IMR-90 (cell line): ENCODE measurements around the gene LRRC10B. TPM values are rescaled to one million over a fixed set of nuclear protein-coding genes. Genes with fewer than 3 reads are reported as not detected.

Source experiments
- ATAC-seq: fragments of 200-7000 bp; cut with Tn5 transposase; 2 replicates; pipeline ENCODE4 v1.9.1; 2020; ENCODE audit warnings: low read depth, mild to moderate bottlenecking, moderate library complexity
- BruUV-seq: library from RNA; stranded (reverse); fragments of 400-500 nt; replicated peaks from 2 replicates; lab custom pipeline; 2021; lab: Mats Ljungman, UMichigan
- CTCF ChIA-PET: fragments of 300-600 bp; formaldehyde crosslinking; extraction: SDS; loops from one replicate; lab custom pipeline; 2021; ENCODE audit warnings: antibody characterized with exemption; lab: Yijun Ruan, JAX
- POLR2A ChIA-PET: fragments of 300-600 bp; sonication (Branson Sonifier 250); formaldehyde crosslinking; loops from one replicate; lab custom pipeline; 2022; ENCODE audit warnings: antibody characterized with exemption; ENCODE audit not compliant: unreplicated experiment; lab: Charles Lee
- DNase-seq: peaks from one replicate; pipeline ENCODE4 v3.0.0; 2013
- H2AFZ ChIP-seq: replicated peaks from 2 replicates; pipeline ENCODE3; 2013; ENCODE audit warnings: low read length, mild to moderate bottlenecking; ENCODE audit not compliant: poor library complexity
- H2AK5ac ChIP-seq: 2 replicates; pipeline ENCODE4 v1.6.1; 2013; ENCODE audit warnings: low read depth, low read length, inconsistent platforms
- H2AK9ac ChIP-seq: replicated peaks from 2 replicates; pipeline ENCODE3; 2013; ENCODE audit warnings: mild to moderate bottlenecking, low read depth, low read length, moderate library complexity; ENCODE audit not compliant: poor library complexity
- H2BK120ac ChIP-seq: 2 replicates; pipeline ENCODE4 v1.6.1; 2013; ENCODE audit warnings: low read depth, low read length, inconsistent platforms
- H2BK15ac ChIP-seq: 3 replicates; pipeline ENCODE4 v1.6.1; 2013; ENCODE audit warnings: low read depth, low read length, inconsistent platforms
- H2BK20ac ChIP-seq: 2 replicates; pipeline ENCODE4 v1.6.1; 2013; ENCODE audit warnings: low read depth, mild to moderate bottlenecking, inconsistent platforms, low read length, moderate library complexity
- H2BK5ac ChIP-seq: 2 replicates; pipeline ENCODE4 v1.6.1; 2013; ENCODE audit warnings: mild to moderate bottlenecking, low read depth, low read length, inconsistent platforms; ENCODE audit not compliant: poor library complexity, severe bottlenecking
- H3K14ac ChIP-seq: replicated peaks from 2 replicates; pipeline ENCODE4 v1.6.1; 2013; ENCODE audit warnings: low read depth, low read length, inconsistent platforms
- H3K18ac ChIP-seq: 2 replicates; pipeline ENCODE4 v1.6.1; 2013; ENCODE audit warnings: low read depth, low read length, control low read depth
- H3K23ac ChIP-seq: 2 replicates; pipeline ENCODE4 v1.6.1; 2013; ENCODE audit warnings: low read depth, low read length, inconsistent platforms
- H3K27ac ChIP-seq: 2 replicates; pipeline ENCODE4 v1.5.1; 2013; ENCODE audit warnings: mild to moderate bottlenecking, control low read depth, low read length; ENCODE audit not compliant: insufficient read depth
- H3K27me3 ChIP-seq: 2 replicates; pipeline ENCODE4 v1.6.1; 2013; ENCODE audit warnings: low read length; ENCODE audit not compliant: control insufficient read depth, insufficient read depth
- H3K36me3 ChIP-seq: 2 replicates; pipeline ENCODE4 v1.6.1; 2013; ENCODE audit warnings: low read length, mixed read lengths; ENCODE audit not compliant: control insufficient read depth, insufficient read depth
- H3K4ac ChIP-seq: 2 replicates; pipeline ENCODE4 v1.6.1; 2013; ENCODE audit warnings: low read depth, low read length, inconsistent platforms
- H3K4me1 ChIP-seq: 2 replicates; pipeline ENCODE4 v1.6.1; 2013; ENCODE audit warnings: low read length, mixed read lengths; ENCODE audit not compliant: control insufficient read depth, insufficient read depth
- H3K4me2 ChIP-seq: 2 replicates; pipeline ENCODE4 v1.6.1; 2013; ENCODE audit warnings: low read depth, mild to moderate bottlenecking, control low read depth, low read length, moderate library complexity
- H3K4me3 ChIP-seq: 2 replicates; pipeline ENCODE4 v1.5.1; 2013; ENCODE audit warnings: low read depth, mild to moderate bottlenecking, control low read depth, low read length, moderate library complexity; ENCODE audit not compliant: insufficient read depth
- H3K56ac ChIP-seq: 2 replicates; pipeline ENCODE4 v1.6.1; 2013; ENCODE audit warnings: low read length, inconsistent platforms; ENCODE audit not compliant: insufficient read depth; ENCODE audit errors: extremely low read depth
- H3K79me1 ChIP-seq, 2 experiments: 2 replicates each; pipeline ENCODE4 v1.6.1; 2013; ENCODE audit warnings: low read length in 2 of 2, inconsistent platforms in 1 of 2, low read depth in 1 of 2
- H3K9ac ChIP-seq: 2 replicates; pipeline ENCODE4 v1.6.1; 2013; ENCODE audit warnings: low read depth, low read length, control low read depth
- H3K9me1 ChIP-seq: 2 replicates; pipeline ENCODE4 v1.6.1; 2013; ENCODE audit warnings: low read length, inconsistent platforms; ENCODE audit not compliant: insufficient read depth
- H3K9me3 ChIP-seq: 2 replicates; pipeline ENCODE4 v1.6.1; 2013; ENCODE audit warnings: low read length; ENCODE audit not compliant: control insufficient read depth, insufficient read depth
- H4K20me1 ChIP-seq: 2 replicates; pipeline ENCODE4 v1.6.1; 2013; ENCODE audit warnings: low read length, inconsistent platforms; ENCODE audit not compliant: insufficient read depth
- H4K5ac ChIP-seq: 2 replicates; pipeline ENCODE4 v1.6.1; 2013; ENCODE audit warnings: mild to moderate bottlenecking, low read depth, low read length, control low read depth
- H4K8ac ChIP-seq, 2 experiments: 2 replicates each; pipeline ENCODE4 v1.6.1; 2013; ENCODE audit warnings: low read depth in 2 of 2, low read length in 2 of 2, control low read depth in 1 of 2, inconsistent platforms in 1 of 2
- H4K91ac ChIP-seq: 2 replicates; pipeline ENCODE4 v1.6.1; 2013; ENCODE audit warnings: low read depth, low read length, inconsistent platforms; ENCODE audit not compliant: insufficient read depth
- BHLHE40 ChIP-seq: fragments of 150-350 bp; IDR thresholded peaks from 2 replicates; pipeline ENCODE4 v1.6.1; 2016; ENCODE audit warnings: mild to moderate bottlenecking, low read depth, low read length
- CEBPB ChIP-seq: IDR thresholded peaks from 2 replicates; pipeline ENCODE4 v1.6.1; 2012; ENCODE audit warnings: low read depth, low read length, improper control_type of control experiment
- CHD1 ChIP-seq: IDR thresholded peaks from 2 replicates; pipeline ENCODE4 v1.6.1; 2012; ENCODE audit warnings: low read depth, low read length, improper control_type of control experiment
- CTCF ChIP-seq: conservative IDR thresholded peaks from 2 replicates; pipeline ENCODE4 v1.5.1; 2012; ENCODE audit warnings: mild to moderate bottlenecking, low read depth, low read length, improper control_type of control experiment
- FOS ChIP-seq: fragments of 150-350 bp; IDR thresholded peaks from 2 replicates; pipeline ENCODE4 v1.6.1; 2016; ENCODE audit warnings: low read depth, low read length
- MAZ ChIP-seq: IDR thresholded peaks from 2 replicates; pipeline ENCODE4 v1.6.1; 2012; ENCODE audit warnings: low read depth, mild to moderate bottlenecking, low read length, improper control_type of control experiment, moderate library complexity, borderline replicate concordance
- NFE2L2 ChIP-seq: fragments of 150-350 bp; IDR thresholded peaks from 2 replicates; pipeline ENCODE4 v1.6.1; 2016; ENCODE audit warnings: low read depth, mild to moderate bottlenecking, low read length
- POLR2A ChIP-seq: IDR thresholded peaks from 2 replicates; pipeline ENCODE4 v1.6.1; 2012; ENCODE audit warnings: mild to moderate bottlenecking, low read depth, low read length
- RAD21 ChIP-seq: IDR thresholded peaks from 2 replicates; pipeline ENCODE4 v1.6.1; 2012; ENCODE audit warnings: low read length, improper control_type of control experiment
- RCOR1 ChIP-seq: IDR thresholded peaks from 2 replicates; pipeline ENCODE4 v1.6.1; 2012; ENCODE audit warnings: mild to moderate bottlenecking, low read length, improper control_type of control experiment; ENCODE audit not compliant: insufficient replicate concordance
- RFX5 ChIP-seq: IDR thresholded peaks from 2 replicates; pipeline ENCODE4 v1.8.0; 2012; ENCODE audit warnings: low read depth, mild to moderate bottlenecking, low read length, moderate library complexity
- whole genome bisulfite sequencing, 2 experiments: methylation state at CpG; one replicate each; pipeline versions ENCODE4 v1.1.5 to v1.1.7; 2013; ENCODE audit warnings: missing lambda C conversion rate in 2 of 2; ENCODE audit not compliant: insufficient read length in 1 of 2; ENCODE audit errors: extremely low coverage in 2 of 2; 5-methylcytosine and 5-hydroxymethylcytosine counted together
- dilution Hi-C: fragments of 300-500 bp; cut with HindIII; formaldehyde crosslinking; loops from one replicate; pipeline ENCODE4 v1.14.3; 2018; ENCODE audit warnings: low sequenced_read_pairs; ENCODE audit not compliant: unreplicated experiment
- in situ Hi-C: fragments of 300-500 bp; cut with MboI; formaldehyde crosslinking; loops from 3 replicates; pipeline ENCODE4 v1.14.3; 2019; ENCODE audit warnings: low sequenced_read_pairs, inconsistent platforms, mixed read lengths
- intact Hi-C: fragments of 100-400 bp; cut with micrococcal nuclease; formaldehyde crosslinking; loops from 2 replicates; pipeline ENCODE4 v1.10.0; 2022
- polyA plus RNA-seq, 3 experiments: library from polyadenylated mRNA; depleted of rRNA; stranded (reverse); fragments of >200 nt; gene quantifications; 2 replicates each; pipeline ENCODE4 v1.2.3, GENCODE V29; 2012; ENCODE audit warnings: low replicate concordance in 1 of 3
- total RNA-seq: library from RNA; depleted of rRNA; stranded (reverse); fragments of >200 nt; gene quantifications from 2 replicates; pipeline ENCODE4 v1.2.3, GENCODE V29; 2012
- TF ChIP-seq, protein P1 (sequence below): fragments of 150-350 bp; IDR thresholded peaks from 2 replicates; pipeline ENCODE4 v1.6.1; 2017; ENCODE audit warnings: mild to moderate bottlenecking, antibody characterized with exemption, low read length, low read depth

Gene LRRC10B
- total and polyA plus RNA-seq, 2 of the 4 experiments (the other 2 are of a cell fraction): not detected

GRCh38 chr11:61496602-61497400, 11.7 kb upstream of the LRRC10B start:
- TF ChIP-seq CEBPB: no peak
- TF ChIP-seq RFX5: no peak
- no peak for TF ChIP-seq POLR2A
- TF ChIP-seq, protein P1, sequence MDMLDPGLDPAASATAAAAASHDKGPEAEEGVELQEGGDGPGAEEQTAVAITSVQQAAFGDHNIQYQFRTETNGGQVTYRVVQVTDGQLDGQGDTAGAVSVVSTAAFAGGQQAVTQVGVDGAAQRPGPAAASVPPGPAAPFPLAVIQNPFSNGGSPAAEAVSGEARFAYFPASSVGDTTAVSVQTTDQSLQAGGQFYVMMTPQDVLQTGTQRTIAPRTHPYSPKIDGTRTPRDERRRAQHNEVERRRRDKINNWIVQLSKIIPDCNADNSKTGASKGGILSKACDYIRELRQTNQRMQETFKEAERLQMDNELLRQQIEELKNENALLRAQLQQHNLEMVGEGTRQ: no peak
- no peak for TF ChIP-seq FOS
- TF ChIP-seq CHD1: no peak
- TF ChIP-seq MAZ: no peak
- TF ChIP-seq RCOR1: no peak
- no peak for TF ChIP-seq NFE2L2
- no peak for TF ChIP-seq RAD21
- TF ChIP-seq BHLHE40: no peak
- no peak for TF ChIP-seq CTCF
- Histone ChIP-seq H2AK9ac (peak overlapping the region; percentile 13), H2BK20ac (no peak overlapping the region), H3K4ac (no peak overlapping the region), H2AFZ (no peak overlapping the region), H4K5ac (no peak overlapping the region), H4K91ac (no peak overlapping the region), H3K27me3 (peaks cover 21% of the 10 kb centered on the region), H3K14ac (no peak overlapping the region), H3K4me1 (peaks cover 3% of the 10 kb centered on the region; the same call in 1 of the 2 replicates), H4K20me1 (no peaks in the 10 kb centered on the region), H2BK120ac (no peak overlapping the region), H3K9me3 (no peaks in the 10 kb centered on the region), H3K36me3 (no peaks in the 10 kb centered on the region), H3K9ac (no peak overlapping the region), H2BK15ac (no peak overlapping the region), H3K23ac (no peak overlapping the region), H2BK5ac (peak overlapping the region; percentile 72), H3K56ac (no peak overlapping the region), H3K27ac (no peak overlapping the region), H3K4me2 (no peak overlapping the region), H3K4me3 (no peak overlapping the region), H3K18ac (no peak overlapping the region), H3K9me1 (no peaks in the 10 kb centered on the region; the same call in 1 of the 2 replicates), H3K79me1 (no peaks in the 10 kb centered on the region), H2AK5ac (no peak overlapping the region), H4K8ac (no peak overlapping the region)
- DNase-seq (no peak), ATAC-seq (no peak)
- intact Hi-C loops: no loop called here
- in situ Hi-C loops: no loop called here
- dilution Hi-C loops: no loop called here
- ChIA-PET POLR2A (no interaction called here), CTCF (no interaction called here)
- no TSS peak for BruUV-seq
- 85 to 94% methylated on average over 4 to 6 of the region's 15 CpGs for WGBS, 2 experiments
